A673 (cell line): ENCODE measurements around the gene ERMP1. TPM values are rescaled to one million over a fixed set of nuclear protein-coding genes. Genes with fewer than 3 reads are reported as not detected.

Source experiments
- BruUV-seq: library from RNA; stranded (reverse); fragments of 400-500 nt; replicated peaks from 2 replicates; lab custom pipeline; 2021; lab: Mats Ljungman, UMichigan
- CTCF ChIA-PET: fragments of 300-600 bp; sonication (Branson Sonifier 250); formaldehyde crosslinking; loops from one replicate; lab custom pipeline; 2022; ENCODE audit warnings: antibody characterized with exemption; lab: Charles Lee
- POLR2A ChIA-PET: fragments of 300-600 bp; sonication (Branson Sonifier 250); formaldehyde crosslinking; loops from one replicate; lab custom pipeline; 2022; ENCODE audit warnings: antibody characterized with exemption; ENCODE audit not compliant: low non-redundant PET; lab: Charles Lee
- DNase-seq: peaks from one replicate; pipeline ENCODE4 v3.0.0-alpha.2; 2015; ENCODE audit warnings: low spot score
- H3K27ac ChIP-seq: fragments of 200-600 bp; sonication (generic); 2 replicates; pipeline ENCODE4 v1.5.1; 2016; ENCODE audit warnings: mixed run types, low read depth, mild to moderate bottlenecking, mixed read lengths, antibody characterized with exemption, low read length; ENCODE audit not compliant: poor library complexity, severe bottlenecking
- H3K27me3 ChIP-seq: fragments of 200-600 bp; sonication (generic); replicated peaks from 2 replicates; pipeline ENCODE4 v1.6.1; 2017; ENCODE audit warnings: mixed run types, low read depth, mild to moderate bottlenecking, mixed read lengths, antibody characterized with exemption, low read length; ENCODE audit not compliant: insufficient read depth, poor library complexity
- H3K36me3 ChIP-seq: fragments of 200-600 bp; sonication (generic); 2 replicates; pipeline ENCODE4 v1.6.1; 2016; ENCODE audit warnings: mixed run types, mild to moderate bottlenecking, mixed read lengths, antibody characterized with exemption, low read length; ENCODE audit not compliant: insufficient read depth, poor library complexity, severe bottlenecking
- H3K4me1 ChIP-seq: fragments of 200-600 bp; sonication (generic); 2 replicates; pipeline ENCODE4 v1.6.1; 2017; ENCODE audit warnings: mixed run types, mild to moderate bottlenecking, mixed read lengths, antibody characterized with exemption, low read length; ENCODE audit not compliant: insufficient read depth, poor library complexity, severe bottlenecking
- H3K4me3 ChIP-seq: fragments of 200-600 bp; sonication (generic); 2 replicates; pipeline ENCODE4 v1.5.1; 2016; ENCODE audit warnings: low read depth, mixed run types, mild to moderate bottlenecking, mixed read lengths, low read length; ENCODE audit not compliant: poor library complexity, severe bottlenecking
- H3K9me3 ChIP-seq: fragments of 200-600 bp; sonication (generic); 2 replicates; pipeline ENCODE4 v1.6.1; 2016; ENCODE audit warnings: mixed run types, low read depth, mild to moderate bottlenecking, mixed read lengths, antibody characterized with exemption, low read length; ENCODE audit not compliant: poor library complexity, severe bottlenecking
- EZH2 ChIP-seq: fragments of 200-600 bp; sonication (generic); IDR thresholded peaks from 2 replicates; pipeline ENCODE4 v1.6.1; 2017; ENCODE audit warnings: borderline replicate concordance, low read depth, mild to moderate bottlenecking, mixed read lengths, antibody characterized with exemption, low read length; ENCODE audit not compliant: poor library complexity, severe bottlenecking
- intact Hi-C: fragments of 100-400 bp; cut with micrococcal nuclease; formaldehyde crosslinking; loops from one replicate; pipeline ENCODE4 v1.10.0; 2022; ENCODE audit not compliant: unreplicated experiment
- total RNA-seq: library from RNA; stranded (reverse); gene quantifications from 2 replicates; pipeline ENCODE4 v1.2.3, GENCODE V29; 2021
- TF ChIP-seq, protein P1 (sequence below): fragments of 300-800, 200-600 bp; sonication (generic); conservative IDR thresholded peaks from 2 replicates; pipeline ENCODE4 v1.5.1; 2017; ENCODE audit warnings: low read depth, mild to moderate bottlenecking, antibody characterized with exemption, low read length, moderate library complexity, mixed read lengths

ERMP1 gene
- total RNA-seq, 1 experiment from 2014 or later: 11.5 TPM

DNA sequence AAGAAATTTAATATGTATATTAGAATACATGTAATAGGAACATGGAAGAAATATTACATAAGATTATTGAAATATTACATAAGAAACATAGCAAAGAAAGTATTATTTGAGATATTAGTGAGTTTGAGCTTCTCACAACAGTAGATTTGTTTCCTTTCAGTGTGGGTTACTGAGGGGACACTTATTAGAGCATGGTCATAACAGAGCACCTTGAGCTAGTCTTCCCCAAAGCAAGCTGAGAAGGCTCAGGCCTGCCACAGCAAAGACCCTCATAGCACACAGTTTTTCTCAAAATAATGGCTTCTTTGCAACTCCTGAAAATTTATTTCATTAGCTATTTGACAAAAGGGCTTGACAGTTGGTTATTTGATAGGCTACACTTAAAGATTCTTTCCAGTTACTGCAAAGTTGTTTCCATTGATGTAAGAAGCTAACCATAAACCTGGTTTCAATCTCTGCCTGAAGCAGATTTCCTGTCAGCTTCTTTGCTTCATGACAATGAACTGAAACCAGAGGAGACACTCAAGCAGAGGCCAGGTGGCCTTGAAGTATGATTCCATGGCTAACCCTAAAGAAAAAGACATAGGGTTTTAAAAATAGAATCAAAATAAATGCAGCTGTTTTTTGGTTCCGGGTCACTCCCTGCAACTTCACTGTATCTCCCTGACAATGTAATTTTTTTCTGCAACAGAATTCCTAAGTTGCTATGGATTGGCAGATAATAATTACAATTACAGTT lies 68.6 kb downstream of the ERMP1 start:
- no TSS peak for BruUV-seq
- peaks cover 60% of the 10 kb centered on the region for H3K36me3 ChIP-seq
- TF ChIP-seq EZH2: no peak
- TF ChIP-seq, protein P1, sequence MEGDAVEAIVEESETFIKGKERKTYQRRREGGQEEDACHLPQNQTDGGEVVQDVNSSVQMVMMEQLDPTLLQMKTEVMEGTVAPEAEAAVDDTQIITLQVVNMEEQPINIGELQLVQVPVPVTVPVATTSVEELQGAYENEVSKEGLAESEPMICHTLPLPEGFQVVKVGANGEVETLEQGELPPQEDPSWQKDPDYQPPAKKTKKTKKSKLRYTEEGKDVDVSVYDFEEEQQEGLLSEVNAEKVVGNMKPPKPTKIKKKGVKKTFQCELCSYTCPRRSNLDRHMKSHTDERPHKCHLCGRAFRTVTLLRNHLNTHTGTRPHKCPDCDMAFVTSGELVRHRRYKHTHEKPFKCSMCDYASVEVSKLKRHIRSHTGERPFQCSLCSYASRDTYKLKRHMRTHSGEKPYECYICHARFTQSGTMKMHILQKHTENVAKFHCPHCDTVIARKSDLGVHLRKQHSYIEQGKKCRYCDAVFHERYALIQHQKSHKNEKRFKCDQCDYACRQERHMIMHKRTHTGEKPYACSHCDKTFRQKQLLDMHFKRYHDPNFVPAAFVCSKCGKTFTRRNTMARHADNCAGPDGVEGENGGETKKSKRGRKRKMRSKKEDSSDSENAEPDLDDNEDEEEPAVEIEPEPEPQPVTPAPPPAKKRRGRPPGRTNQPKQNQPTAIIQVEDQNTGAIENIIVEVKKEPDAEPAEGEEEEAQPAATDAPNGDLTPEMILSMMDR: no peak

DNA sequence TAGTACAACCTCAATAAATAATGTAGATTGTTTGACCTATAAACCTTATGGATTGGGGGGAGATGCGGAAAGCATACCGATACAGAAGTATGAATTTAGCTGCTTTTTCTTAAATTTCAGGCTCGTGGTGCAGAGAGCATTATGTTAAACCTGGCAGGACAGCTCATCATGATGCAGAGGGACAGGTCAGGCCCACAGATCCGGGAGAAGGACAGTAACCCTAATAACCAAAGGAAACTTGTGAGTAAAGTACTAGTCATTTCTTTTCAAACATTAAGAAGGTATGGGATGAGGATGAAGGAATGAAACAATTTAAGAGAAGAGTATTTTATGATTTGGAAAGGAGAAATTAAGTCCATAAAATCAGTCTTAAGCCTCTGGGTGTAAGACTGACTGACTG lies 70.5 kb downstream of the ERMP1 start:
- TF ChIP-seq, protein P1: no peak
- TF ChIP-seq EZH2: no peak
- POLR2A ChIA-PET: no interaction called here
- H3K27me3 ChIP-seq: no peaks in the 10 kb centered on the region

More for the DNA sequence above, 68.6 kb downstream of the ERMP1 start:
- H3K27ac ChIP-seq: no peak overlapping the region
- ChIA-PET POLR2A (no interaction called here), CTCF (no interaction called here)
- H3K4me1 ChIP-seq: no peaks in the 10 kb centered on the region
- intact Hi-C loops: no loop called here
- no peak overlapping the region for H3K4me3 ChIP-seq
- DNase-seq: no peak
- H3K9me3 ChIP-seq: no peaks in the 10 kb centered on the region
- no peaks in the 10 kb centered on the region for H3K27me3 ChIP-seq

DNA sequence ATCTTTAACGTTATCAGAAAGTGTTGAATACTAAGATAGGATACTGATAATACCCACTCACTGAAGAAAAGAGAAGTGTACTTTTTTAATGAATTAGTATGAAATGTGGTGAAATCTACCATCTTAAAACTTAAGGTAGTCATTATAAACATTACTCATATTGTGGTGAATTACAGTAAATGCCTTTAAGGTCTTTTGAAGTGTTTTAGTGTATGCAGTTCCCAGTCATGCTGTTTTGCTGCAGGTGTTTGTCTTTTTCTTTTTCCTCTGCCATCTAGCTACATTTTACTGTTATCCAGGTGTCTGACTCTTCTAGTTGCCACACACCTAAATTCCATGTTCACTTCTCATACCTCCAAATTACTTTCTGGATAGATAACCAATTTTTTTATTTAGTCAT lies 72.6 kb downstream of the ERMP1 start:
- Histone ChIP-seq H3K4me1 (no peaks in the 10 kb centered on the region), H3K27me3 (no peaks in the 10 kb centered on the region), H3K4me3 (no peak overlapping the region), H3K27ac (no peak overlapping the region), H3K36me3 (peaks cover 34% of the 10 kb centered on the region), H3K9me3 (no peaks in the 10 kb centered on the region)
- ChIA-PET POLR2A (no interaction called here), CTCF (no interaction called here)
- intact Hi-C loops: no loop called here
- TF ChIP-seq EZH2: no peak
- TF ChIP-seq, protein P1: no peak
- DNase-seq: no peak
- BruUV-seq: no TSS peak

More for the DNA sequence above, 70.5 kb downstream of the ERMP1 start:
- peaks cover 48% of the 10 kb centered on the region for H3K36me3 ChIP-seq
- no peak for DNase-seq
- CTCF ChIA-PET: no interaction called here
- no peaks in the 10 kb centered on the region for H3K4me1 ChIP-seq
- no peaks in the 10 kb centered on the region for H3K9me3 ChIP-seq
- no peak overlapping the region for H3K27ac ChIP-seq
- intact Hi-C loops: no loop called here
- BruUV-seq: no TSS peak
- no peak overlapping the region for H3K4me3 ChIP-seq
